Hematopoietic multipotent progenitor cell (in vitro differentiated cells): ENCODE data around the gene SLC22A14. TPM values are rescaled to one million over a fixed set of nuclear protein-coding genes. Genes with fewer than 3 reads are reported as not detected.
"Not testable (repeated sequence)": the region's sequence is repeated elsewhere in the genome, so short reads cannot be mapped to it uniquely, and the experiment has no call there.

ENCODE experiments used
- DNase-seq, 3 donors: peaks; one replicate each; pipeline ENCODE4 v3.0.0-alpha.2; 2011 to 2015; ENCODE audit warnings: low read depth in 2 of 3, low spot score in 2 of 3
- total RNA-seq: library from RNA; depleted of rRNA; stranded (reverse); fragments of >200 nt; gene quantifications from one replicate; pipeline ENCODE4 v1.2.3, GENCODE V29; 2012

SLC22A14 gene
- total RNA-seq, 1 donor, result under 0.01 TPM

- DNase-seq, result peak in 1 of 3 donors; percentile 62
Observed at GRCh38 chr3:38268522-38268921, 13.6 kb upstream of the SLC22A14 start.

GRCh38 chr3:38270606-38271005 lies 11.5 kb upstream of the SLC22A14 start:
- DNase-seq, result no peak

GRCh38 chr3:38271553-38271952 lies 10.5 kb upstream of the SLC22A14 start:
- DNase-seq, result no peak

GRCh38 chr3:38274864-38275649 lies 7.0 kb upstream of the SLC22A14 start:
- DNase-seq, result no peak

- no peak for DNase-seq
Observed at GRCh38 chr3:38275658-38276057, 6.4 kb upstream of the SLC22A14 start.

- no peak for DNase-seq
Observed at GRCh38 chr3:38276081-38276916, 5.8 kb upstream of the SLC22A14 start.

- no peak for DNase-seq
Observed at GRCh38 chr3:38276917-38277630, 5.0 kb upstream of the SLC22A14 start.

GRCh38 chr3:38278841-38279240 lies 3.3 kb upstream of the SLC22A14 start:
- no peak for DNase-seq

- DNase-seq, result no peak
Observed at GRCh38 chr3:38283810-38284755, 2.0 kb downstream of the SLC22A14 start.

GRCh38 chr3:38284756-38285150 lies 2.7 kb downstream of the SLC22A14 start:
- no peak for DNase-seq

GRCh38 chr3:38289286-38290217 lies 7.5 kb downstream of the SLC22A14 start:
- DNase-seq, result not testable (repeated sequence)

GRCh38 chr3:38297053-38297452 lies 15.0 kb downstream of the SLC22A14 start:
- not testable (repeated sequence) for DNase-seq

GRCh38 chr3:38297537-38297936 lies 15.4 kb downstream of the SLC22A14 start:
- DNase-seq, result no peak

- peak in 1 of 3 donors; percentile 18 for DNase-seq
Observed at GRCh38 chr3:38297947-38298711, 16.0 kb downstream of the SLC22A14 start.

- DNase-seq, result no peak
Observed at GRCh38 chr3:38306941-38307340, 24.8 kb downstream of the SLC22A14 start.

- DNase-seq, result no peak
Observed at GRCh38 chr3:38307599-38307998, 25.5 kb downstream of the SLC22A14 start.

- DNase-seq, result no peak
Observed at GRCh38 chr3:38308456-38308855, 26.4 kb downstream of the SLC22A14 start.

- DNase-seq, result no peak
Observed at GRCh38 chr3:38311476-38311875, 29.4 kb downstream of the SLC22A14 start.
